Gastrocnemius medialis (tissue), 4 donors: ENCODE measurements around the gene DPYD.

Experiments
- POLR2A ChIP-seq, 2 donors: fragments of 450-650 bp; IDR thresholded peaks; one replicate each; pipeline ENCODE4 v1.6.1; 2017; ENCODE audit warnings: antibody characterized with exemption in 2 of 2, mild to moderate bottlenecking in 2 of 2, moderate library complexity in 2 of 2
- TF ChIP-seq, protein P1 (sequence below), 5 experiments: fragments of 450-650 bp in 3 of 5; fragments of 200-600 bp in 2 of 5; sonication (generic) in 2 of 5; IDR thresholded peaks in 4 of 5; conservative IDR thresholded peaks in 1 of 5; 1 replicate in 4 of 5; 2 replicates in 1 of 5; pipeline ENCODE4 v1.5.1; 2016 to 2019; ENCODE audit warnings: antibody characterized with exemption in 5 of 5, mild to moderate bottlenecking in 3 of 5, moderate library complexity in 3 of 5

DNA sequence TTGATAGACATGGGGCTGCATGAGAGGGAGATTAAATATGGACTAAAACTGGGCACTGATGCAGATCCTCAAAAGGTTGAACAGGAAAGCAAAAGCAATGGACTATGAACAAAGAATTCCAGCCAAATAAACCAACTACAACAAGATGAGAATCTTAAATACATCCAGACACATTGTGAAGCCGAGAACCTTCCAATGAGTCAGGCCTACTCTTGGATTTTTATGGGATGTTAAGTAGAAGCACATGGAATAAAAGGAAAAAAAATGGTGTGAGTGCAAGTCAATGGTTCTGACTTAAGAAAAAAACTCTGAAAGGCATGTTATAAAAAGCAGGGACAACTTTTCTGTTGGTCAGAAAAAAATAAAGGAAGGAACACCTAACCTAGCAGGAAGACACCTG lies 227.2 kb downstream of the DPYD start:
- no peak for TF ChIP-seq POLR2A (IDR thresholded peaks at IDR 0.05)
- TF ChIP-seq, protein P1, sequence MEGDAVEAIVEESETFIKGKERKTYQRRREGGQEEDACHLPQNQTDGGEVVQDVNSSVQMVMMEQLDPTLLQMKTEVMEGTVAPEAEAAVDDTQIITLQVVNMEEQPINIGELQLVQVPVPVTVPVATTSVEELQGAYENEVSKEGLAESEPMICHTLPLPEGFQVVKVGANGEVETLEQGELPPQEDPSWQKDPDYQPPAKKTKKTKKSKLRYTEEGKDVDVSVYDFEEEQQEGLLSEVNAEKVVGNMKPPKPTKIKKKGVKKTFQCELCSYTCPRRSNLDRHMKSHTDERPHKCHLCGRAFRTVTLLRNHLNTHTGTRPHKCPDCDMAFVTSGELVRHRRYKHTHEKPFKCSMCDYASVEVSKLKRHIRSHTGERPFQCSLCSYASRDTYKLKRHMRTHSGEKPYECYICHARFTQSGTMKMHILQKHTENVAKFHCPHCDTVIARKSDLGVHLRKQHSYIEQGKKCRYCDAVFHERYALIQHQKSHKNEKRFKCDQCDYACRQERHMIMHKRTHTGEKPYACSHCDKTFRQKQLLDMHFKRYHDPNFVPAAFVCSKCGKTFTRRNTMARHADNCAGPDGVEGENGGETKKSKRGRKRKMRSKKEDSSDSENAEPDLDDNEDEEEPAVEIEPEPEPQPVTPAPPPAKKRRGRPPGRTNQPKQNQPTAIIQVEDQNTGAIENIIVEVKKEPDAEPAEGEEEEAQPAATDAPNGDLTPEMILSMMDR (IDR thresholded peaks at IDR 0.05 in 4 of 5, conservative IDR thresholded peaks at IDR 0.05 in 1 of 5) = no peak
